Measurements from ENCODE around the gene IL17C. TPM values are rescaled to one million over a fixed set of nuclear protein-coding genes. Genes with fewer than 3 reads are reported as not detected.
A peak's percentile ranks its signal among the peaks of the same experiment; 100 is the strongest.

The IL17C gene
- total RNA-seq, 2 donors from 2014 or later = 0.97 TPM; not detected in 1

- Histone ChIP-seq H3K27me3 (replicated peaks; ENCODE audit: insufficient read depth) (no peaks in the 10 kb centered on the region), H3K9me3 (no peaks in the 10 kb centered on the region), H3K27ac (peak overlapping the region; percentile 2 to 58), H3K36me3 (no peaks in the 10 kb centered on the region), H3K4me1 (replicated peaks) (peaks cover 7% of the 10 kb centered on the region), H3K4me3 (no peak overlapping the region)
- WGBS = 38% methylated on average over 13 of the region's 13 CpGs
- peak; percentile 91 for DNase-seq (ENCODE audit: low spot score)
- TF ChIP-seq POLR2A (IDR thresholded peaks at IDR 0.05) (no peak), POLR2AphosphoS5 (IDR thresholded peaks at IDR 0.05) (peak; percentile 80)
- intact Hi-C loops (cut with DNase I) = no loop called here
These were observed 22.1 kb upstream of the IL17C start for GRCh38 chr16:88616320-88616719.

DNA sequence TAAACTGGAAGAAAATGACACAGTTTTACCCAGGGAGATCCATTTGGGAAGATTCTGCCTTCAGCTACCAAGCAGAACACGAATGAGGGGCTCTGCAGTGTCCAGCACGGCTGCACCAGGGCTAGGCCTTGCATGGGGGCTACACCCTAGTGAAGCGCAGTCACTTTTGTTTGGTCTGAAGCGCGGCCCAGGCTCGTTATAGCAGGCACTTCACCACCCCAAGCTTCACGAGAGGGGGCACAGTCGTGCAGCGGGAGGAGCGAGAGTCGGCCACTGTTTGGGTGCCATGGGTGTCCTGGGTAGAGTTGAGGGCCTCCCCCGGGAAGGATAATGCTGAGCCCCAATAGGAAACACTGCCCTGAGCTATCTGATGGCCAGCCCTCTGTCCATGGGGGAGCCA, 21.6 kb upstream of the IL17C start:
- Histone ChIP-seq H3K9me3 (no peaks in the 10 kb centered on the region), H3K27me3 (replicated peaks; ENCODE audit: insufficient read depth) (no peaks in the 10 kb centered on the region), H3K4me3 (no peak overlapping the region), H3K4me1 (replicated peaks) (peaks cover 7% of the 10 kb centered on the region), H3K27ac (peak overlapping the region; percentile 2 to 58), H3K36me3 (no peaks in the 10 kb centered on the region)
- 72% methylated on average over 12 of the region's 12 CpGs for WGBS
- TF ChIP-seq POLR2AphosphoS5 (IDR thresholded peaks at IDR 0.05) (no peak), POLR2A (IDR thresholded peaks at IDR 0.05) (no peak)
- TF ChIP-seq, protein P1, sequence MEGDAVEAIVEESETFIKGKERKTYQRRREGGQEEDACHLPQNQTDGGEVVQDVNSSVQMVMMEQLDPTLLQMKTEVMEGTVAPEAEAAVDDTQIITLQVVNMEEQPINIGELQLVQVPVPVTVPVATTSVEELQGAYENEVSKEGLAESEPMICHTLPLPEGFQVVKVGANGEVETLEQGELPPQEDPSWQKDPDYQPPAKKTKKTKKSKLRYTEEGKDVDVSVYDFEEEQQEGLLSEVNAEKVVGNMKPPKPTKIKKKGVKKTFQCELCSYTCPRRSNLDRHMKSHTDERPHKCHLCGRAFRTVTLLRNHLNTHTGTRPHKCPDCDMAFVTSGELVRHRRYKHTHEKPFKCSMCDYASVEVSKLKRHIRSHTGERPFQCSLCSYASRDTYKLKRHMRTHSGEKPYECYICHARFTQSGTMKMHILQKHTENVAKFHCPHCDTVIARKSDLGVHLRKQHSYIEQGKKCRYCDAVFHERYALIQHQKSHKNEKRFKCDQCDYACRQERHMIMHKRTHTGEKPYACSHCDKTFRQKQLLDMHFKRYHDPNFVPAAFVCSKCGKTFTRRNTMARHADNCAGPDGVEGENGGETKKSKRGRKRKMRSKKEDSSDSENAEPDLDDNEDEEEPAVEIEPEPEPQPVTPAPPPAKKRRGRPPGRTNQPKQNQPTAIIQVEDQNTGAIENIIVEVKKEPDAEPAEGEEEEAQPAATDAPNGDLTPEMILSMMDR (IDR thresholded peaks at IDR 0.05) = no peak
- no peak for DNase-seq (ENCODE audit: low spot score)
- intact Hi-C loops (cut with DNase I) = no loop called here

DNA sequence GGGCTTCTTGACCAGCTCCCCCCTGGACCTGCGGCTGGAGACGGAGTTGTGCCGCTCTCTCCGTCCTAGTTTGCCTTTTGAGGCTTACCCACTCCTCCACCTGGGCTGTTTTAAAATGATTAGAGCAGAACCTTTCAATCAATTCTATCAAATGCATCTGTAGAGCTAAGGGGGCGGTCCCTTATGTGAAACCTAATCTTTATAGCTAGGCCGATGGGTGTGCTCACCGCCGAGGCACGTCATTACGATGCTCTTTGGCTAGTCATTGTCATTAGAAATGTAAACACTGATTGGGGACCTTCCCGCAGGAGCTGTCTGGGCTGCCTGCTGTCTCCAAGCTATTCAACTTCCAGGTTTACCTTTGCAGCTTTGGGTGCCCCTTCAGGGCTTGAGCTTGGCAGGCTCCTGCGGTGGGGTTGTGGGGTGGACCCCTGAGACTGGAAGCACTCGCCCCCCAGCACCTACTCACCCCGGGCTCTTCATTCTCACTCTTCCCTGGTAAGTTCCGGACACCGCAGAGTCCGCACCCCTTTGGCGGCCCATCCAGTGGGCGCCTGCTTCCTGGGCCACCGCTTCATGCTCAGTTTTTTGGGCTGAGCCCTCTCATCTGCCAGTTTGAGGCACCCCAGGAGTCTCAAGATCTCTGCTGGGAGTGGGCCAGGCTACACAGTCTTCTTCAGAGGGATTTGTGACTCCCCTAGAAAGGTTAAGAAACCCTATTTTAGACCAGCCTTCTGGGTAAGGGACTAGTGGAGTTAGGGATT, 20.9 kb upstream of the IL17C start:
- H3K27ac ChIP-seq = peak overlapping the region in 1 of 2 donors; percentile 58
- peaks cover 7% of the 10 kb centered on the region for H3K4me1 ChIP-seq (replicated peaks)
- no peaks in the 10 kb centered on the region for H3K27me3 ChIP-seq (replicated peaks; ENCODE audit: insufficient read depth)
- DNase-seq (ENCODE audit: low spot score) = peak; percentile 45
- no peak overlapping the region for H3K4me3 ChIP-seq
- WGBS = 74% methylated on average over 20 of the region's 20 CpGs
- TF ChIP-seq POLR2AphosphoS5 (IDR thresholded peaks at IDR 0.05) = peak; percentile 60
- TF ChIP-seq, protein P1 (IDR thresholded peaks at IDR 0.05) = no peak
- H3K36me3 ChIP-seq = peaks cover 3 to 4% of the 10 kb centered on the region in 2 donors
- H3K9me3 ChIP-seq = no peaks in the 10 kb centered on the region
- intact Hi-C loops (cut with DNase I) = no loop called here

GRCh38 chr16:88618182-88618955, 20.0 kb upstream of the IL17C start:
- no peak for DNase-seq (ENCODE audit: low spot score)
- Histone ChIP-seq H3K36me3 (peaks cover 12% of the 10 kb centered on the region in 2 donors), H3K27me3 (replicated peaks; ENCODE audit: insufficient read depth) (no peaks in the 10 kb centered on the region), H3K9me3 (no peaks in the 10 kb centered on the region), H3K27ac (no peak overlapping the region), H3K4me3 (no peak overlapping the region), H3K4me1 (replicated peaks) (peaks cover 7% of the 10 kb centered on the region)
- TF ChIP-seq POLR2AphosphoS5 (IDR thresholded peaks at IDR 0.05) (no peak), POLR2A (IDR thresholded peaks at IDR 0.05) (no peak)
- TF ChIP-seq, protein P1 (IDR thresholded peaks at IDR 0.05) = no peak
- intact Hi-C loops (cut with DNase I) = no loop called here
- WGBS = 80% methylated on average over 20 of the region's 20 CpGs

DNA sequence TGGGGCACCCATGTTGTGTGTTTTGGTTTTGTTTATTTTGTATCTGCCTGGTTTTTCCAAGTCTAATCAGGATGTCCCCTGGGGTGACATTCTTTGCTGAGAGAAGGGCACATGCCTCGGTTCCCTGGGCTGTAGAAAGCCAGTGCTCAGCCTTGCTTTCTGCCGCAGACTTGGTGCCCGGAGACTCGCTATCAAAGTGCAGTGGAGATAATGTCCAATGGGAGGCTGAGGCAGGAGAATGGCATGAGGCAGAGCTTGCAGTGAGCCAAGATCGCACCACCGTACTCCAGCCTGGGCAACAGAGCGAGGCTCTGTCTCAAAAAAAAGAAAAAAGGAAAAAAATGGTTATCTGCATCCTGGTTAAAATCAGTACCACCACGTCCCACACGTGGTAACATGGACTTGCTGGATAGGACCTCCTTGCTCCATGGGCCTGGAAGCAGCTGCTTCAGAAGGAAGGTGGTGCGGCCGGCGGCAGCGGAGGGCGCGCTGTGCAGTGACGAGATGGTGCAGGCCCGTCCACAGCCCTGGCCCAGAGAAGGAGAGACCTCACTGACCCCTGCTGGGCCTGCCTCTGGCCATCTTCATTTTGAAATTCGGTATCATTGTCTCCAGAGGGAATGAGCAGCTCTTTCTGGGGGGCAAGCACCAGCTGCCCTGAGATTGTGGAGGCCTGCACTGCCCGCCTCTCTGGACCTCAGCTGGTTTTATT, 19.3 kb upstream of the IL17C start:
- Histone ChIP-seq H3K27me3 (replicated peaks; ENCODE audit: insufficient read depth) (no peaks in the 10 kb centered on the region), H3K4me3 (no peak overlapping the region), H3K36me3 (peaks cover 15 to 20% of the 10 kb centered on the region in 2 donors), H3K4me1 (replicated peaks) (peaks cover 7% of the 10 kb centered on the region), H3K27ac (no peak overlapping the region), H3K9me3 (no peaks in the 10 kb centered on the region)
- no peak for DNase-seq (ENCODE audit: low spot score)
- 91% methylated on average over 19 of the region's 19 CpGs for WGBS
- intact Hi-C loops (cut with DNase I) = no loop called here
- TF ChIP-seq POLR2A (IDR thresholded peaks at IDR 0.05) = no peak
- no peak for TF ChIP-seq POLR2AphosphoS5 (IDR thresholded peaks at IDR 0.05)
- TF ChIP-seq, protein P1 (IDR thresholded peaks at IDR 0.05) = no peak

All from prostate gland (tissue), 2 donors.